GM12878 (cell line): ENCODE results near the gene WDR31.

ENCODE experiments used
- BCL11A ChIP-seq: IDR thresholded peaks from 2 replicates; pipeline ENCODE4 v1.6.1; 2011; ENCODE audit warnings: low read depth, low read length
- POLR2A ChIP-seq: IDR thresholded peaks from 2 replicates; pipeline ENCODE4 v1.6.1; 2011; ENCODE audit warnings: low read depth, mild to moderate bottlenecking, low read length
- POLR2AphosphoS5 ChIP-seq: IDR thresholded peaks from 2 replicates; pipeline ENCODE4 v1.6.1; 2011; ENCODE audit warnings: mild to moderate bottlenecking, low read length, inconsistent platforms
- RFX5 ChIP-seq: IDR thresholded peaks from 2 replicates; pipeline ENCODE4 v1.6.1; 2011; ENCODE audit warnings: low read depth, low read length, improper control_type of control experiment
- STAT1 ChIP-seq: fragments of 450-650 bp; conservative IDR thresholded peaks from 2 replicates; pipeline ENCODE4 v1.6.1; 2014; ENCODE audit warnings: antibody characterized with exemption, mild to moderate bottlenecking
- TF ChIP-seq, protein P1 (sequence below): IDR thresholded peaks from 2 replicates; pipeline ENCODE4 v1.6.1; 2011; ENCODE audit warnings: low read depth, mild to moderate bottlenecking, low read length, moderate library complexity, borderline replicate concordance; ENCODE audit errors: extremely low read depth
- TF ChIP-seq, protein P2 (sequence below): IDR thresholded peaks from 2 replicates; pipeline ENCODE4 v1.6.1; 2011; ENCODE audit warnings: low read depth, low read length, improper control_type of control experiment, borderline replicate concordance
- TF ChIP-seq, protein P3 (sequence below), 3 experiments: IDR thresholded peaks in 2 of 3; conservative IDR thresholded peaks in 1 of 3; 2 replicates each; pipeline ENCODE4 v1.5.1; 2011; ENCODE audit warnings: low read depth in 3 of 3, low read length in 3 of 3, mild to moderate bottlenecking in 3 of 3, control low read depth in 2 of 3, moderate library complexity in 2 of 3, inconsistent platforms in 1 of 3, mixed read lengths in 1 of 3; ENCODE audit not compliant: control insufficient read depth in 2 of 3, insufficient read depth in 1 of 3; ENCODE audit errors: extremely low read depth in 1 of 3

DNA sequence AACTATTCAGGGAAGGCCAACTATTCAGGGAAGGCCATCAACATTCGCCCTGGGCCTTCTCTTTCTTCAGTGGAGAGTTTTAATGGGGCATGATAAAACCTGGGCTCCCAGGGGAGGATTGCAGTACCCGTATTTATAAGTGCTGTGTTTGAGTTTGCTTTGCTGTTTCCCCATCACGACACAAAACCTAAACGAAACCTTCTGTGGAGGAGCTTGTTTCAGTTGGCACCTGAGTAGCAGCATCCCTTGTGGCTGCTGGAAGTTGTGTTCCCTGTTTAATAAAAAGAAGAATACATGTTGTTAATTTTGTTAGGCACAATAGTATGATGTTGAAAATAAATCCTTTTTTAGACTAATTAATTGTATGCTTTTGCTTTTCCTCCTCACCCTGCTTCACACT lies 8.3 kb downstream of the WDR31 start:
- TF ChIP-seq, protein P1, sequence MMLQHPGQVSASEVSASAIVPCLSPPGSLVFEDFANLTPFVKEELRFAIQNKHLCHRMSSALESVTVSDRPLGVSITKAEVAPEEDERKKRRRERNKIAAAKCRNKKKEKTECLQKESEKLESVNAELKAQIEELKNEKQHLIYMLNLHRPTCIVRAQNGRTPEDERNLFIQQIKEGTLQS = no peak
- no peak for TF ChIP-seq RFX5
- TF ChIP-seq BCL11A = no peak
- no peak for TF ChIP-seq STAT1
- TF ChIP-seq POLR2A = no peak
- TF ChIP-seq, protein P2, sequence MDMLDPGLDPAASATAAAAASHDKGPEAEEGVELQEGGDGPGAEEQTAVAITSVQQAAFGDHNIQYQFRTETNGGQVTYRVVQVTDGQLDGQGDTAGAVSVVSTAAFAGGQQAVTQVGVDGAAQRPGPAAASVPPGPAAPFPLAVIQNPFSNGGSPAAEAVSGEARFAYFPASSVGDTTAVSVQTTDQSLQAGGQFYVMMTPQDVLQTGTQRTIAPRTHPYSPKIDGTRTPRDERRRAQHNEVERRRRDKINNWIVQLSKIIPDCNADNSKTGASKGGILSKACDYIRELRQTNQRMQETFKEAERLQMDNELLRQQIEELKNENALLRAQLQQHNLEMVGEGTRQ = no peak
- TF ChIP-seq, protein P3, sequence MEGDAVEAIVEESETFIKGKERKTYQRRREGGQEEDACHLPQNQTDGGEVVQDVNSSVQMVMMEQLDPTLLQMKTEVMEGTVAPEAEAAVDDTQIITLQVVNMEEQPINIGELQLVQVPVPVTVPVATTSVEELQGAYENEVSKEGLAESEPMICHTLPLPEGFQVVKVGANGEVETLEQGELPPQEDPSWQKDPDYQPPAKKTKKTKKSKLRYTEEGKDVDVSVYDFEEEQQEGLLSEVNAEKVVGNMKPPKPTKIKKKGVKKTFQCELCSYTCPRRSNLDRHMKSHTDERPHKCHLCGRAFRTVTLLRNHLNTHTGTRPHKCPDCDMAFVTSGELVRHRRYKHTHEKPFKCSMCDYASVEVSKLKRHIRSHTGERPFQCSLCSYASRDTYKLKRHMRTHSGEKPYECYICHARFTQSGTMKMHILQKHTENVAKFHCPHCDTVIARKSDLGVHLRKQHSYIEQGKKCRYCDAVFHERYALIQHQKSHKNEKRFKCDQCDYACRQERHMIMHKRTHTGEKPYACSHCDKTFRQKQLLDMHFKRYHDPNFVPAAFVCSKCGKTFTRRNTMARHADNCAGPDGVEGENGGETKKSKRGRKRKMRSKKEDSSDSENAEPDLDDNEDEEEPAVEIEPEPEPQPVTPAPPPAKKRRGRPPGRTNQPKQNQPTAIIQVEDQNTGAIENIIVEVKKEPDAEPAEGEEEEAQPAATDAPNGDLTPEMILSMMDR (IDR thresholded peaks at IDR 0.05 in 2 of 3, conservative IDR thresholded peaks at IDR 0.05 in 1 of 3; ENCODE audit: control insufficient read depth in 2 of 3, extremely low read depth in 1 of 3, insufficient read depth in 1 of 3, low read depth in 3 of 3, low read length in 3 of 3) = no peak
- TF ChIP-seq POLR2AphosphoS5 = no peak
